ENCODE results near the gene POLR2I.

Gene POLR2I

DNA sequence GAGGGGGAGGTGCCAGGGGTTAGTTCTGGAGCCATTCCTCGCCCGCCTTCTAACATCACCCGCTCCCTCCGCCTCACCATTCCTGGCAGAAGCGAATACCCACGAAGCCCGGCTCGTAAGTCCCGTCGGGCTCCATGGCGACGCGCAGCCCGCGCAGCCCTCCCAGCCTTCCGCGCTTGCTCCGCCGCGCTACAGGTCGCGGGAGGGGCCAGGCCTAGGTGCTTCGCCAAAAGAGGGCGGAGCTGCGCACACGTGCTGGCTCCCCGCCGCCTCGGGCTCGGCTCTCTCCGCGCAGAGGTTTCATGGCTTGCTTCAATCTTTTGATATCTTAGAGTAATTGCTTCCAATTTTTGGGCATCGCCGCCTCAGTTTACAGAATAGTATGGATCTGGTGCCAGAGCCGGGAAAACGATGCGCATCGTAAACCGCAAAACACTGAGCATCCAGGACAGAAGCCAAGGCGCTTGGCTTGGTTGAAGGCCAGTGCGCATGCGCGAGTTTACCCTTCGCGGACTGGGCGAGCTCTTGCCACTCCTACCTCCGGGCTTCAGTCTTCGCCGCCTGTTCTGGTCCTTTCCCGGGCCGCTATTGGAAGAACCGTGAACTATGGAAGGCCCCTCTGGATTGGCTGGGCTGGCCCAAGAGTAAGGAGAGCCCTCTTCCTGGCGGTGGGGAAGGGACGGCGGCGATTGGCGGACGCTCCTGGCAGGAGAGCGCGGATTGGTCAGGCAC is at the start of gene POLR2I:
TSS of gene POLR2I (minus strand) at position 155 of the 732 bp plus-strand sequence. CDS start at position 136, 19 bp downstream.
- in situ Hi-C loops (cut with MboI; ENCODE audit: low sequenced_read_pairs), result no loop called here

DNA sequence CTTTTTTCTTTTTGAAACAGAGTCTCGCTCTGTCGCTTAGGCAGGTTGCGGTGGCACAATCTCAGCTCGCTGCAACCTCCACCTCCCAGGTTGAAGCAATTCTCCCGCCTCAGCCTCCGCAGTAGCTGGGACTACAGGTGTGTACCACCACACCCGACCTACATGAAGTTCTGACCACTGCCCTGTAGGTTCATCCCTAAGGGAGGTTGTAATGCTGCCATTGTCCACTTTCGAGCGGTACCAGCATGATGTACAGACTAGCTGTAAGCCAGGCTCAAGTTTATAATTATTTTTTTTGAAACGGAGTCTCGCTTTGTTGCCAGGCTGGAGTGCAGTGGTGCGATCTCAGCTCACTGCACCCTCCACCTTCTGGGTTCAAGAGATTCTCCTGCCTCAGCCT is 49.1 kb upstream of the POLR2I start:
- in situ Hi-C loops (cut with MboI; ENCODE audit: low sequenced_read_pairs), result no loop called here

DNA sequence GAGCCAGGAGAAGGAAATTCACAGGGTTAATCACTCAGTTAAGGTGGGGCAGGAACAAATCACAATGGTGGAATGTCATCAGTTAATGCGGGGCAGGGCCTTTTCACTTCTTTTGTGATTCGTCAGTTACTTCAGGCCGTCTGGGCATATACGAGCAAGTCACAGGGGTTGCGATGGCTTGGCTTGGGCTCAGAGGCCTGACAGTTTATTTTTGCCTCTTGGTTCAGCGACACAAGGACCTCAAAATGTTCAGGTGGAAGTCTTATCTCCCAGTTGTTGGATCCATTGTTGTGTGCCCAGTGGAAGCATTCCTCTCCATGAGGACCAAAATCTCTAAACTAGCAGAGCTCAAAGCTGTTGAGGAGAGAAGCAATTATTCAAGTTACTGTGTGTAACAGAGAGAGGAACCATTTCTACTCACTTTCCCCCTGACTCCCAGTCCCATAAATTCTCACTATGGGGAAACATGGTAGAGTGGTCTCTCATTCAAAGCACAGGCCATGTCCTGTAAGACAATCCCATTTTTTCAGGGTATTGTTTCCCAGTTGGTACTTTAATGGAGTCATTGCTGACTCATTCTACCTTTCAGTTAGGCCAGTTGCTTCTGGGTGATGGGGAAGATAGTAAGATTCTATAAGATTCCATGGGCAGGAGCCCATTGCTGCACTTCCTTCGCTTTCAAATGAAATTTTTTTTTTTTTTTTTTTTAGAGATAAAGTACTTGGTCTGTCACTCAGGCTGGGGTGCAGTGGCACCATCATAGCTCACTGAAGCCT is 46.3 kb upstream of the POLR2I start:
- in situ Hi-C loops (cut with MboI; ENCODE audit: low sequenced_read_pairs), result no loop called here

DNA sequence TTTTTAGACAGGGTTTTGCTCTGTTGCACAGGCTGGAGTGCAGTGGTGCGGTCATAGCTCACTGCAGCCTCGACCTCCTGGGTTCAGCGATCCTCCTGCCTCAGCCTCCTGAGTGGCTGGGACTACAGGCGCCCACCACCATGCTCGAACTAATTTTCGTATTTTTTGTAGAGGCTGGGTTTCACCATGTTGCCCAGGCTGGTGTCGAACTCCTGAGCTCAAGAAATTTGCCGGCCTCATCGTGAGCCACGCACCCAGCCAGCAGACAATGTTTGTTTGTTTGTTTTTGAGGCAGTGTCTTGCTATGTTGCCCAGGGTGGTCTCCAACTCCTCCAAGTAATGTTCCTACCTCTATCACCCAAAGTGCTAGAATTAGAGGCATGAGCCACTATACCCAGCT is 38.5 kb upstream of the POLR2I start:
- in situ Hi-C loops (cut with MboI; ENCODE audit: low sequenced_read_pairs), result no loop called here

DNA sequence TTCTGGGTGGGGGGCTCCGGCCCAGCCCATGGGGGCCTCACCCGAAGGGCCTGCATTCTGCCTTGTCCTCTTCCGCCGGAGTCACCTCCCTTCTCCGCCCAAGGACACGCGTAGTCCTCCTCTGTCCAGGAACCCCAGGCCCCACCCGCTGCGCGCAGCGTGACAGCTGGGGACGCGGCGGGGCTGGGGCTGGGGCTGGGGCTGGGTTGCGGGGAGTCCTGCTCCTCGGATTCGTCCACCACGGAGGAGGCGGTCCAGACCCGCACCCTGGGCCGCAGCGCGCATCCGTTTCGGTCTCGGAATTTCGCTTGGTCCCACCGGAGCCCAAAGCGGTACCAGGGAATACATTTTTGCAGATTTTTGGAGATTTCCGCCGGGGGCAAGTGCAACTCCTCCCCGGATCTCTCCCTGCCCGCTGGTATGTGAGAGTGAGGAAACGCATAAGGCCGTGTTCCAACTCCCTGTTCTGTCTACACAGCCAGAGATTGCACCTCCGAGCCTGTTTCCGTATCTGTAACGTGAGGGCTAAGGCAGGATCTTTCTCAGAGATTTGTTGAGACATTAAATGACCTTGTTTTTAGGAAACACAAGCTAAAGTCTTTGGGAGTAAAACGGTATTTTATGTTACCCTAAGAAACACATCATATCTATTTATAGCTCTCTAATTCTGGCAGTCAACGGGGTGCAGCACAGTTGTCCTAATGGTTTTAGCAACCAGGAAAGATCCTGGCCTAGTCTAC is 37.8 kb upstream of the POLR2I start, which contains the start of gene COX7A1:
TSS of gene COX7A1 (minus strand) at position 96 of the 740 bp plus-strand sequence. CDS start at position 56, 40 bp downstream.
- in situ Hi-C loops (cut with MboI; ENCODE audit: low sequenced_read_pairs), result no loop called here

DNA sequence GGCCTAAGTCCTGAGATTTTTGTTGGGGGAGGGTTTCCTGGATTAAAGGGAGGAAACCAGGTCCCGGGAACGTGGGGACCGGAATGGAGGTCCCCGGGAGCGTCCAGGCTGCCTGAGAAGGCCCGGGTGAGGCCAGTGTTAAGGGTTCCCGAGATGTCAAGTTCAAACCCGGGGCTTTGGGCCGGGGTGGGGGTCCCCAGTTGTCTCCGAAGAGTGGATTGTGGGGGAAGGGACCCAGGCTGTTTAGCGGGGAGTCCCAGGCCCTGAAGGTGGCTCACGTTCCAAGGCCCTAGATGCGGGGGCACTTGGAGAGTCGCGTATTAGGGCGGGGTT is 37.3 kb upstream of the POLR2I start:
- in situ Hi-C loops (cut with MboI; ENCODE audit: low sequenced_read_pairs), result no loop called here

DNA sequence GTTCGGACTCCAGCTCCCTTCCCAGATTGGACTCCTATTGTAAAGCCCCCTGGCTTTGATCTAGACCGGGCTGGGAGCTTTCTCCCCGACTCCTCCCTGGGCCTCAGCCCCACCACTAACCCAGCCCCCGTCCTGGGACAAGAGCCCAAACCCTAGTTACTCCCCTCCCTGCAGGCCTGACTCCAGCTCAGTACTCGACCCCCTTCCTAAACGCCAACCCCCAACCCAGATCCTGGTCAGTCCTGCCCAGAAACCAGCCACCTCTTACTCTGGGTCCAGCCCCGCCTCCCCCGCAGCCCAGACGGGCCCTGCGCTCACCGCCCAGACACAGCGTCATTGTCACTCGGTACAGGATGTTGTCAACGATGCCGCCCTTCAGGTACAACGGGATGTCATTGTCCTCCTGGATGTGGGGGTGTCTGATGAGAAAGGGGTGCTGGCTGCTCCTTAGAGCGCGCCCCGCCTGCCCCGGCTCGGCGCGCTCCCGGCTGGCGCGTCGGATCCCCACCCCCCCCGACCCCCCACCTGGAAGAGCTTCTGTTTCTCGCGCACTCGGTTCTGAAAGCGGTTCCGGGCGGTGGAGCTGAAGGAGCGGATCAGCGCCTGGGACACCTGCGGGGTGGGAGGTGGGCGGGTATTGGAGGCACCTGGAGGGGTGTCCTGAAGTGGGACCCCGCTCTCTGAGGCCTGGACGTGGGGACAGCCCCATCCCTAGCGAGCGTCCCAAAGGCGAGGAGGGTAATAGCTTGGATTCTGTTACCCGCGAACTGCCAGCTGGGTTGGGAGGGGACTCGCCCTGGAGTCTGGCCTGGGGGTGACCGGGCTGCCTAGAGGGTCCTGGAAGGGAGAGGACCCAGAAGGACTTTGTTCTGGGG is 36.7 kb upstream of the POLR2I start:
- in situ Hi-C loops (cut with MboI; ENCODE audit: low sequenced_read_pairs), result no loop called here

DNA sequence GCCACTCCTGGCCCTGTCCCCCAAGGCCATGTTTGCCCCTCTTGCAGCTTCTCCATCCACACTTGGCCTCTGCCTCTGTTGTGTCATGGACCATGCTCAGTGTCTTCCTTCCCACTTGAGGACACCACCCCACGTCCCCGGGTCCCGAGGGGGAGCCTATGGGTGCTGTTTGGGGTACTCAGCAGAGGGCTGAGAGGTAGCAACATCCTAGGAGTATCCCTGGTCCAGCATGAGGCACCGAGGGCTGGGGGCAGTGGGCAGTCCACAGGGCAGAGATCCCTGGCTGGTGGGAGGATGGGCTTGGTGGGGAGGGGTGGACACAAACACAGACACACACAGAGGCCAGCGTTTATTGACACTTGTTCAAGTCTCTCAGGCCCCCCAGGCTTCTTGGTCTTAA is 35.9 kb upstream of the POLR2I start:
- in situ Hi-C loops (cut with MboI; ENCODE audit: low sequenced_read_pairs), result no loop called here

DNA sequence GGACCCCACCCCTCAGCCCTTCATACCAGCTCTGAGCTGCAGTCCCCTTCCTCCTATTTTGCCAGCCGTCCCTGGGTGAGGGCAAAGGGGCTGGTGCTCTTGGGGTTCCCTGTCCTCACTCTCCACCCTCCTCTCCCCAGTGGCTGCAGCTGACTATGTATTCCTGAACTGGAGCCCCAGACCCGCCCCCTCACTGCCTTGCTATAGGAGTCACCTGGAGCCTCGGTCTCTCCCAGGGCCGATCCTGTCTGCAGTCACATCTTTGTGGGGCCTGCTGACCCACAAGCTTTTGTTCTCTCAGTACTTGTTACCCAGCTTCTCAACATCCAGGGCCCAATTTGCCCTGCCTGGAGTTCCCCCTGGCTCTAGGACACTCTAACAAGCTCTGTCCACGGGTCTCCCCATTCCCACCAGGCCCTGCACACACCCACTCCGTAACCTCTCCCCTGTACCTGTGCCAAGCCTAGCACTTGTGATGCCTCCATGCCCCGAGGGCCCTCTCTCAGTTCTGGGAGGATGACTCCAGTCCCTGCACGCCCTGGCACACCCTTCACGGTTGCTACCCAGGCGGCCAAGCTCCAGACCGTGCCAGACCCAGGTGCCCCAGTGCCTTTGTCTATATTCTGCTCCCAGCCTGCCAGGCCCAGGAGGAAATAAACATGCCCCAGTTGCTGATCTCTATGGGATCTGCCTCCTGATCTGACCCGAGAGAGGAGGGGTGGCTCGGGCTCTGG is 35.2 kb upstream of the POLR2I start:
- in situ Hi-C loops (cut with MboI; ENCODE audit: low sequenced_read_pairs), result no loop called here

DNA sequence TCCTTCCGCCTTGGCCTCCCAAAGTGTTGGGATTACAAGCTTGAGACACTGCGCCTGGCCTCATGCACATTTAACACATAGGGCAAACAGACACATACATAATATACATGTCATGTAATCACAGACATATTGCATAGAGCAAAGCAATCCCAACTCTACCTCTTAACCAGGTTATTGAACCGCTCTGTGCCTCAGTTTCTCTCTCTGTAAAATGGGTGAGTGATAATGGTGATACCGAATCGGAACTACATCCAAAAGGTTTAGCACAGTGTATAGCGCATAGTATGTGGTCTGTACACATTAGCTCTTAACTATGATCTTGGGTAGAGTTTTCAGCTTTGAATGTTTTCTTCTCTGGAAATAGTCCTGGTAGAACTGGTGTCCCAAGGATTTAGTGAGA is 29.9 kb upstream of the POLR2I start:
- in situ Hi-C loops (cut with MboI; ENCODE audit: low sequenced_read_pairs), result no loop called here

DNA sequence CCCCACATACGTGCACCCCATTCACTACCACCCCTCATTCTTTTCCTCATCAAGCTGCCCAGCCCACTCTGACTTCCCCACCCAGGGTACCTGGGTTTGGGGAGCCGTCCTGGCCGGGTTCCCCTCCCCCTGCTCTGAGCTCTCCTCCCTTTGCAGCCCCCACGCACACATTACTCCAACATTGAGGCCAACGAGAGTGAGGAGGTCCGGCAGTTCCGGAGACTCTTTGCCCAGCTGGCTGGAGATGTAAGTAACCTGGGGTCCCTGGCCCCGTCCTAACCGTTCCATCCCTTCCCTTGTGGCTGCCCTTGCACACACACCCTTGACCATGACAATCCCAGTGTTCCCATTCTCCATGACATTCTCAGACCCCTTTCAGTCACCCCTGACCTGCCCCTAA is 27.8 kb upstream of the POLR2I start:
- in situ Hi-C loops (cut with MboI; ENCODE audit: low sequenced_read_pairs), result no loop called here

DNA sequence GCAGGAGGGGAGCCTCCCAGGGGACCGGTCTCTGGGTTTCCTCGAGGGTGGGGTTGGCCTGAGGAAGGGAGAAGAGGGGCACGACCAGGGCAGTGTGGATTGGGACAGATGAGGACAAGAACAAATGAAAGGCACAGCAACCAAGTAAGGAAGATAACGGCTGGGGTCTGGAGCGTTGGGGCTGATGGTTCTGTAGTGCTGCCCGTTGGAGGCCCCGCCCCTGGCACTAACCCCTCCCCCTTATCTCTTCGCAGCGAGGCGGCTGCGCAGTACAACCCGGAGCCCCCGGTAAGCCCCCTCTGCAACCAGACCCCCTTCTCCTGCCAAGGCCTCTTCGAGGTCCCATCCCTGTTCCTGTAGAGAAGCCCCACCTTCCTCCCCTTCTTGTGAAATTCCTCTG is 27.4 kb upstream of the POLR2I start:
- in situ Hi-C loops (cut with MboI; ENCODE audit: low sequenced_read_pairs), result no loop called here

DNA sequence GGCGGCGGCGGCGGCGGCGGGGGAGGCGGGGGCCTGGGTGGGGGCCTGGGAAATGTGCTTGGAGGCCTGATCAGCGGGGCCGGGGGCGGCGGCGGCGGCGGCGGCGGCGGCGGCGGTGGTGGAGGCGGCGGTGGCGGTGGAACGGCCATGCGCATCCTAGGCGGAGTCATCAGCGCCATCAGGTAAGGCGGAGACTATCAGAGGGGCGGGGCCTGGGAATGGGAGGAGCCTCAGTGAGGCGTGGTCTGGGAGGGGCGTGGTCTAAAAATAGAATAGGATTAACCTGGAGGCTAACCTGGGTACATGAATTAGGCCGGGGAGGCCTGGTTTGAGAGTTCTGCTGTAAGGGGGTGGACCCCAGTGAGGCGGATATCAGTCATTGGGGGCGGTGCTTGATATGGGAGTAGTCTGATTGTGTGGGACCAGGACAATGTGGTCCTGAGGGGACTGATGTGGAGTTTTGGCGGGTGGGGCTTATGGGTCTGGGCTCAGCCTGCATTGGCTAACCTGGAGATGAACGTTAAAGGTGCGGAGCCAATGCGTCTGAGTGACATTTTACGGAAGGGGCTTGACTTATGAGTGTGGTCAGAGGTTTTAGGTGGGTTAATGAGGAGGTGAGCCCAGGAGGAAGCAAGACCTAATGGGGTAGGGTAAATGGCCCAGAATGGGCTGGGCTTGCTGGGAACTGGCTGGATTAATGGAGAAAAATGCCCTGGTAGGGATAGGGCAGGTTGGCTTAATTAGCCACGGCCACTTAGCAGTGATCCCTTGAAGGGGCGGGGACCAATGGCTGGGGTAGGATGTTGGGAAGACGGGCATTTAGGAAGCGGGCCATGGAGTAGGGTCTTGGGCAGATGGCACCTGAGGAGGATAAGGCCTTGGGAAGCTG is 26.6 kb upstream of the POLR2I start:
- in situ Hi-C loops (cut with MboI; ENCODE audit: low sequenced_read_pairs), result no loop called here

DNA sequence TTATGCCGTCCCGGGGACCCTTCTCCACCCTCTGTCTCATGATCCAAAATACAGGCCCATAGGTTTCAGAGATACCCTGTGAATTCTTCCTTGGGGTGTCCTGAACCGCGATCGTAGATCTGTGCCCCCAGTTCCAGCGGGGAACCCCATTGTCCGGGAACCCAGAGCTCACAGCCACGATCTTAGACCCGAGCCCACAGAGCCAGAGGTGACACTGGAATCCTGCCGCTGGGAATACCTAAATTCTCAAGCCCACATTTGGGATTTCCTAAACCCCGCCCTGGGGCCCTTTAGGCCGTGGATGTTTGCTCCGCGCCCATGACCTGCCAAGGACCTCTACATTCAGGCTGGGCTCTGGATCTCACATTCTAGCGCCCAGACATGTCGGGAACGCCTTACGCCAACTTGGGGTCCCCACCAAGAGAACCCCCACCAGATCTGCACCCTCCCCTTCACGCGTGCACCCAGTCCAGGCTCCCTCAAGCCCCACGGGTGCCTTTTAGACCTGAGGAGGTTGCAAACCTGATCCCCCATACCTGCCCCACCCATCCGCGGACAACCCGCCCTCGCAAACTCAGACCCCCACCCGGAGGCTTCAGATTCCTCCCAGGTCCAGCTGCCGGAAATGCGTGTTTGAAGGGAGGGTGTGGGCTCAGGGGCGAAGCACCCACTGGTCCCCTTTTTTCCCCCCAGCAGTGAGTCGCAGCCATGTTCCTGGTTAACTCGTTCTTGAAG is 25.8 kb upstream of the POLR2I start:
- in situ Hi-C loops (cut with MboI; ENCODE audit: low sequenced_read_pairs), result no loop called here

DNA sequence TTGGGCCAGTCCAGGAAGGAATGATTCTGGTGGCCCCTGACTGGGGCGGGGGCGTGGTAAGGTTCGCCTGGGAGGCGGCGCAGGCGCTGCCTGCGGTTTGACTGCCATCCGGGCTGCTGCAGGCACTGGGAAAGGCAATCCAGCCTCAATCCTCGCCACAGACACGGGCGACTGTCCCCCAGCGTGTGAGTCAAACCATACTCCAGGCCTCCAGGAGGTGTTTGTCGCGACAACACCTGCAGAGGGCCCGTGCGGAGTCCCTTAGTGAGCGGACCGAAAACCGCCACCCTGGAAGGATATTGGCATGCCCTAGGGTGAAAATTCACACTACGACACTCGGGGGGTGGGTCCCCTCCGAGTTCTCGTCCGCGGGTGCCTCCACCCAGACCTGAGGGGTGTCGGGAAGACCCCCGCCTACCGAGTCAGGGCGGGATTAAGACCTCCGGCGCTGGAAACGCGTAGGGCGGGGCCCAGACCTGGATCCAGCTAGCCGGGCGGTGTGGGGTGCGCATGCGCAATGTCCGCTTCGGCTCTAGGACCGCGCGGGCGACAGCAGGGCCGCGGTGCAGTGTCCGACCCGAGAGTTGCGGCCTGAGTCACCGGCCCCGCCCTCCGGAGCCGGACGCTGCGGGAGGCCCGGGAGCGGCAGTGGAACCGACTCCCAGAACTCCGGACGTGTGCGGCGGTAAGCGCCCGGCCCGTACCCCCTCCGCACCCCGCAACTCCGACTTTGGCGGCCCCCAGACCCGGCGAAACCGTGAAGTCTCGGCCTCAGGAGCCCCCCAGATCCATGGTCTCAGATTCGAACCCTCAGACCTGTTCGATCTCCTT is 25.0 kb upstream of the POLR2I start, which contains the start of gene CAPNS1:
TSS of gene CAPNS1 (plus strand) at position 594 of the 831 bp plus-strand sequence. CDS start 946 bp downstream, outside the sequence.
- in situ Hi-C loops (cut with MboI; ENCODE audit: low sequenced_read_pairs), result no loop called here

DNA sequence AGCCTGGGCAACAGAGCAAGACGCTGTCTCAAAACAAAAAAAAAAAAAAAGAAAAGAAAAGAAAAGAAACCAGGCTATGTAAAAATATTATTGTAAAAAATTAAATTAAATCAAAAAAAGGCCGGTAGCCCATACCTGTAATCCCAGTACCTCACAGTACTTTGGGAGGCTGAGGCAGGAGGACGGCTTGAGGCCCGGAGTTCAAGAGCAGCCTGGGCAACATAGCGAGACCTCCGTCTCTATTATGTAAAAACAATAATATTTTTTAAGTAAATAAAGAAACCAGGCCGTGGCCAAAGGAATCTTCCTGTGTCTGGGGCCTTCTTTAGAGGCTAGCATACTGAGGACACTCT is 24.4 kb upstream of the POLR2I start:
- in situ Hi-C loops (cut with MboI; ENCODE audit: low sequenced_read_pairs), result no loop called here

DNA sequence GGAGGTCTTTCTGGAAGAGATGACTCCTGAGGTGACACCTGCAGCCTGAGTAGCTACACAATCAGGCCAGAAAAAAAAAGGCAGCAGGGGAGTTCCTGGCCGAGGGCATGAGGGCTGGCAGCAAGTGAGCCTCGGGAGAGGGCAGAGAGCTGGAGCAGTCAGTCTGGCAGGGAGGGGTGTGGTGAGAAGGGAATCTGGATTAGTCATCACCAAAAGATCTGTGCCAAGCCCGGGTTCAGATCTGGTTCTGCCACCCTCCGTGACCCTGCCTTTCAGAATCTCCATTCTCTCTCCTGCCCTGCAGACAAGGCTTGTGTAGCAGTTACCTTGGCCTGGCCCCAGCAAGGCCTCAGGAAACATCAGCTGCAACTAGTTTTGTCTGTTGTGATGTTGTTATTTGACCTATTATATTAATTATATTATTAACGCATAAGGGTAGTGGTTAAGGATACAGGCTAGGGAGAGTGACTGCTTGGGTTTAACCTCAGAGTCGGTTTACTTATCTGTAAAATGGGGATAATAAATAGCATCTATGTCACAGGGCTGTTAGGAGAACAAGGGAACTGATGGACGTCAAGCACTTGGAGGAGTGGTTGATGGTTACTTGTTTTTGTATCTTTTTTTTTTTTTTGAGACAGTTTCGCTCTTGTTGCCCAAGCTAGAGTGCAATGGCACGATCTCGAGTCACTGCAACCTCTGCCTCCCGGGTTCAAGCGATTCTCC is 22.4 kb upstream of the POLR2I start:
- in situ Hi-C loops (cut with MboI; ENCODE audit: low sequenced_read_pairs), result no loop called here
